Measurements from ENCODE around the gene TNFRSF17. TPM values are rescaled to one million over a fixed set of nuclear protein-coding genes. Genes with fewer than 3 reads are reported as not detected.

TNFRSF17 gene

DNA sequence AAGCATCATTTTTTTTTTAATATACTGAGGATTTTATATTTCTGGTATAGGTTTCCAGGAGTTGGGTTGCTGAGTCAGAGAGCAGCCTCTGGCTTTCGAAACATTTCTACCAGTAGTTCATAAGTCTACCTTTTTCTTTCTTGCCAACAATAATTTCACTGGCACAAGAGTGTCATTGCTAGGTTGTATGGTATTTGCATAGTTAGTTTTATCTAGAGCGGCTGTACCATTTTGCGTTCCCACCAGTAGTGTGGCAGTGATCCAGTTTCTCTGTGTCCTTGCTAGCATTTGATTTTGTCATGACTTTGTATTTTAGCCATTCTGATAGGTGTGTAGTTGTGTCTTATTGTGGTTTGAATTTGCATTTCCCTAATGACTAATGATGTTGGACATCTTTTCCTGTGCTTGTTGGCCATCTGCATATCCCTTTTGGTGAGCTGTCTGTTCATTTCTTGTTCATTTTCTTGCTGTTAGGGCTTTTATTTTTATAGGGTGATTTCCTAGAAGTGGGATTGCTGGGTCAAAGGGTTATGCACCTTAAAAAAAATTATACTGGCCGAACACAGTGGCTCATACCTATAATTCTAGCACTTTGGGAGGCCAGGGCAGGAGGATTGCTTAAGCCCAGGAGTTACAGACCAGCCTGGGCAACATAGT, 51.4 kb downstream of the TNFRSF17 start:
- no peak overlapping the region for H3K56ac ChIP-seq (ENCODE audit: low read length)
- H3K4ac ChIP-seq (ENCODE audit: low read depth, low read length): no peak overlapping the region
- H3K27ac ChIP-seq (ENCODE audit: low read depth, low read length): no peak overlapping the region
- no peak overlapping the region for H3K23ac ChIP-seq (ENCODE audit: low read length)
- no peak overlapping the region for H2AK5ac ChIP-seq (ENCODE audit: low read length)
- no peaks in the 10 kb centered on the region for H3K79me2 ChIP-seq (ENCODE audit: control insufficient read depth, insufficient read depth, low read length)
- H3K4me1 ChIP-seq (ENCODE audit: control insufficient read depth, low read depth, low read length): no peaks in the 10 kb centered on the region
- no peaks in the 10 kb centered on the region for H3K79me1 ChIP-seq (ENCODE audit: low read length)
- DNase-seq: no peak
- no peak overlapping the region for H4K8ac ChIP-seq (ENCODE audit: low read depth, low read length)
- no peak overlapping the region for H3K9ac ChIP-seq (ENCODE audit: low read length)
- H2BK15ac ChIP-seq (replicated peaks; ENCODE audit: low read depth): no peak overlapping the region
- no peaks in the 10 kb centered on the region for H3K27me3 ChIP-seq (ENCODE audit: insufficient read depth, low read length, poor library complexity)
- no peak overlapping the region for H4K5ac ChIP-seq (ENCODE audit: low read length)
- H3K4me2 ChIP-seq (ENCODE audit: low read length): no peak overlapping the region
- H2BK120ac ChIP-seq (ENCODE audit: low read depth, low read length): no peak overlapping the region
- WGBS (ENCODE audit: extremely low coverage, insufficient coverage, low lambda C conversion rate): no CpG with 5 or more reads among the region's 4 CpGs
- no peaks in the 10 kb centered on the region for H3K36me3 ChIP-seq (ENCODE audit: control insufficient read depth, insufficient read depth, low read length)
- no peak overlapping the region for H2BK5ac ChIP-seq (ENCODE audit: low read length)
- H3K18ac ChIP-seq (ENCODE audit: low read length): no peak overlapping the region
- H3K4me3 ChIP-seq (ENCODE audit: low read length): no peak overlapping the region

DNA sequence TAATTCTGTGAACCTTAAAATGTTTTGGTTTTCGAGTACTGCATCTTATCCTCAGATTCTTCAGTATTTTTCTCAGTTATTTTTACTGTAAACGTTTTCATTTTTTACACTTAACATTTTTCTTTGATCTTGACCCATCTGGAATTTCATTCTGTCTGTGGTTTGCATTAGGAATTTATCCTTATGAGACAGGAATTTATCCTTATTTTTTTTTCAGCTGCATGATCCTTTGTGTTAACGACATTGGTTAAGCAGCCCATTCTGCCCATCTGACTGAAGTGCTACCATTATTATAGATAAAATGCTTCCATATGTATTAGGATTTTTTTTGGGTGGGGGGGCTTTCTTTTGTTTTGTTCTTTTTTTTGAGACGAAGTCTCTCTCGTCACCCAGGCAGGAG, 52.5 kb downstream of the TNFRSF17 start:
- no peaks in the 10 kb centered on the region for H3K36me3 ChIP-seq (ENCODE audit: control insufficient read depth, insufficient read depth, low read length)
- H3K18ac ChIP-seq (ENCODE audit: low read length): no peak overlapping the region
- no peak overlapping the region for H3K4me2 ChIP-seq (ENCODE audit: low read length)
- H3K4me3 ChIP-seq (ENCODE audit: low read length): no peak overlapping the region
- no peaks in the 10 kb centered on the region for H3K4me1 ChIP-seq (ENCODE audit: control insufficient read depth, low read depth, low read length)
- no peak overlapping the region for H2BK15ac ChIP-seq (replicated peaks; ENCODE audit: low read depth)
- no peak overlapping the region for H3K9ac ChIP-seq (ENCODE audit: low read length)
- no CpG with 5 or more reads among the region's 5 CpGs for WGBS (ENCODE audit: extremely low coverage, insufficient coverage, low lambda C conversion rate)
- H3K27ac ChIP-seq (ENCODE audit: low read depth, low read length): no peak overlapping the region
- DNase-seq: no peak
- H2BK120ac ChIP-seq (ENCODE audit: low read depth, low read length): no peak overlapping the region
- H3K79me2 ChIP-seq (ENCODE audit: control insufficient read depth, insufficient read depth, low read length): no peaks in the 10 kb centered on the region
- H3K23ac ChIP-seq (ENCODE audit: low read length): no peak overlapping the region
- H3K79me1 ChIP-seq (ENCODE audit: low read length): no peaks in the 10 kb centered on the region
- no peak overlapping the region for H3K56ac ChIP-seq (ENCODE audit: low read length)
- H3K4ac ChIP-seq (ENCODE audit: low read depth, low read length): no peak overlapping the region
- no peak overlapping the region for H4K8ac ChIP-seq (ENCODE audit: low read depth, low read length)
- H2AK5ac ChIP-seq (ENCODE audit: low read length): no peak overlapping the region
- H2BK5ac ChIP-seq (ENCODE audit: low read length): no peak overlapping the region
- no peaks in the 10 kb centered on the region for H3K27me3 ChIP-seq (ENCODE audit: insufficient read depth, low read length, poor library complexity)
- no peak overlapping the region for H4K5ac ChIP-seq (ENCODE audit: low read length)

Small RNA genes lying within 50 kb of the gene (small RNA-seq; reads per million reads assigned to genes)
- gene AC007216.5 (ENCODE audit: insufficient read depth) (not detected), gene UBL5P4 (ENCODE audit: insufficient read depth) (not detected)

Measured in mesendoderm (in vitro differentiated cells).